Measurements from ENCODE around the gene CHADL.

DNA sequence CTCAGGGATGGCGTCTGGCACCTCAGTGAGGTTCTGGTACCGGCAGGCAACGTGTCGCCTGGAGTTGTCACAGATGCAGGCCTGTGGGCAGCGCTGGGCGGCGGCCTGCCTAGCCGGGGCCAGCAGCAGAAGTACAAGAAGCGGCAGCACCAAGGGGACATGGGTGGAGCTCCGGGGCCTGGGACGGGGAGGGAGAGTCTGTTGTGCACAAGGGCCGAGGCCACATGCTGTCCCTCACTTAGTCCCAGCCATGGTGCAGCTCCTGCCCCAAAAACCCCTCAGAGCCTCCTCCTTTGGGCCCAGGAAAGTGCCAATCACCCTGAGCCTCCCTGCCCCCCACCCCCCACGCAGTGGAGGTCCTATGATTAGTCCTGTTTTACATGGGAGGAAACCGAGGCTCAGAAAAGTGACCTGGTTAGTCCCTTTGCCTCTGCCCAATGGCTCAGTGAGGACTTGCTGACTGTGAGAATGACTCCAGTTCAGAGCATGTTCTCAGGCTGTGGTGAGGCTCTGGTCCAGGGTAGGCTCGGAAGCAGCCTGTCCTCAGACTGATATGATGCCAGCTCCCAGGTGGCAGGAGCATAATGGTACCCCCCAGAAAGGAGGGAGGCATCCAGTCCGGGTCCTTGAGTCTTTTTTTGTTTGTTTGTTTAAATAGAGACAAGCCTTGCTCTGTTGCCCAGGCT lies 1.1 kb downstream of the CHADL start:
- TF ChIP-seq, protein P1, sequence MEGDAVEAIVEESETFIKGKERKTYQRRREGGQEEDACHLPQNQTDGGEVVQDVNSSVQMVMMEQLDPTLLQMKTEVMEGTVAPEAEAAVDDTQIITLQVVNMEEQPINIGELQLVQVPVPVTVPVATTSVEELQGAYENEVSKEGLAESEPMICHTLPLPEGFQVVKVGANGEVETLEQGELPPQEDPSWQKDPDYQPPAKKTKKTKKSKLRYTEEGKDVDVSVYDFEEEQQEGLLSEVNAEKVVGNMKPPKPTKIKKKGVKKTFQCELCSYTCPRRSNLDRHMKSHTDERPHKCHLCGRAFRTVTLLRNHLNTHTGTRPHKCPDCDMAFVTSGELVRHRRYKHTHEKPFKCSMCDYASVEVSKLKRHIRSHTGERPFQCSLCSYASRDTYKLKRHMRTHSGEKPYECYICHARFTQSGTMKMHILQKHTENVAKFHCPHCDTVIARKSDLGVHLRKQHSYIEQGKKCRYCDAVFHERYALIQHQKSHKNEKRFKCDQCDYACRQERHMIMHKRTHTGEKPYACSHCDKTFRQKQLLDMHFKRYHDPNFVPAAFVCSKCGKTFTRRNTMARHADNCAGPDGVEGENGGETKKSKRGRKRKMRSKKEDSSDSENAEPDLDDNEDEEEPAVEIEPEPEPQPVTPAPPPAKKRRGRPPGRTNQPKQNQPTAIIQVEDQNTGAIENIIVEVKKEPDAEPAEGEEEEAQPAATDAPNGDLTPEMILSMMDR (conservative IDR thresholded peaks at IDR 0.05; ENCODE audit: low read depth, low read length), result no peak
- TF ChIP-seq POLR2A (IDR thresholded peaks at IDR 0.05; ENCODE audit: low read depth, low read length), result no peak
- TF ChIP-seq RAD21 (IDR thresholded peaks at IDR 0.05; ENCODE audit: low read length), result no peak
- TF ChIP-seq, protein P2, sequence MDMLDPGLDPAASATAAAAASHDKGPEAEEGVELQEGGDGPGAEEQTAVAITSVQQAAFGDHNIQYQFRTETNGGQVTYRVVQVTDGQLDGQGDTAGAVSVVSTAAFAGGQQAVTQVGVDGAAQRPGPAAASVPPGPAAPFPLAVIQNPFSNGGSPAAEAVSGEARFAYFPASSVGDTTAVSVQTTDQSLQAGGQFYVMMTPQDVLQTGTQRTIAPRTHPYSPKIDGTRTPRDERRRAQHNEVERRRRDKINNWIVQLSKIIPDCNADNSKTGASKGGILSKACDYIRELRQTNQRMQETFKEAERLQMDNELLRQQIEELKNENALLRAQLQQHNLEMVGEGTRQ (IDR thresholded peaks at IDR 0.05; ENCODE audit: low read depth, low read length), result no peak
- no peak for TF ChIP-seq MXI1 (IDR thresholded peaks at IDR 0.05; ENCODE audit: borderline replicate concordance, low read depth, low read length)
- TF ChIP-seq, protein P3, sequence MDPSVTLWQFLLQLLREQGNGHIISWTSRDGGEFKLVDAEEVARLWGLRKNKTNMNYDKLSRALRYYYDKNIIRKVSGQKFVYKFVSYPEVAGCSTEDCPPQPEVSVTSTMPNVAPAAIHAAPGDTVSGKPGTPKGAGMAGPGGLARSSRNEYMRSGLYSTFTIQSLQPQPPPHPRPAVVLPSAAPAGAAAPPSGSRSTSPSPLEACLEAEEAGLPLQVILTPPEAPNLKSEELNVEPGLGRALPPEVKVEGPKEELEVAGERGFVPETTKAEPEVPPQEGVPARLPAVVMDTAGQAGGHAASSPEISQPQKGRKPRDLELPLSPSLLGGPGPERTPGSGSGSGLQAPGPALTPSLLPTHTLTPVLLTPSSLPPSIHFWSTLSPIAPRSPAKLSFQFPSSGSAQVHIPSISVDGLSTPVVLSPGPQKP (IDR thresholded peaks at IDR 0.05; ENCODE audit: borderline replicate concordance, low read depth, low read length), result no peak
- TF ChIP-seq FOS (IDR thresholded peaks at IDR 0.05; ENCODE audit: low read depth, low read length), result no peak
- TF ChIP-seq CEBPB (IDR thresholded peaks at IDR 0.05; ENCODE audit: low read depth, low read length), result no peak
- no peak for TF ChIP-seq BHLHE40 (IDR thresholded peaks at IDR 0.05; ENCODE audit: low read depth, low read length)
- TF ChIP-seq RCOR1 (IDR thresholded peaks at IDR 0.05; ENCODE audit: insufficient replicate concordance, low read length), result no peak
- TF ChIP-seq SMC3 (IDR thresholded peaks at IDR 0.05; ENCODE audit: low read depth, low read length), result no peak
- no peak for TF ChIP-seq MAFK (IDR thresholded peaks at IDR 0.05; ENCODE audit: low read depth, low read length)
- no peak for TF ChIP-seq RFX5 (IDR thresholded peaks at IDR 0.05; ENCODE audit: low read depth, low read length)

All from IMR-90 (cell line).